C1 segment of cervical spinal cord (tissue), 14 donors: ENCODE results near the gene CACNG3.

ENCODE experiments used
- DNase-seq, 14 donors: peaks; one replicate each; lab custom pipeline; 2025; lab: John Stamatoyannopoulos, UW

Gene CACNG3

DNA sequence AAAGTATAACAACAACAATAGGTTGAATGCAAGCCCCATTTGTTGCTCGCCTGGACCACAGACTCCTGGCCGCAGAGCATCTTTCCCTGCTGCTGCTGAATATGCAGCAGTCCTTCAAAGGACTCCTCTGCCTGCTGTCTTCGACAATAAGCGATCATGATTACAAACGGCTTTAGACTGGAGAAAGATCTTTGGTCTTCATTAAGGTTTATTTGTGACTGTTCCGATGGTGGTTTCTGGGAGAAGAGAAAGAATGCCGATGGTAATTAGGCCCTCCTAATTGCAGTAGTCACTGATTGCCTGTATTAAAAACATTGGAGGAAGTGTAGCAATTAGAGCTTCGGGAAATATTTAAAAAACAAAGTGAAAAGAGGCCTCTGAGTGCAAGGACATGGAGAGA, 138.2 kb downstream of the CACNG3 start:
- DNase-seq, result no peak

GRCh38 chr16:24396350-24397271, 140.5 kb downstream of the CACNG3 start:
- no peak for DNase-seq

GRCh38 chr16:24409045-24409444, 152.9 kb downstream of the CACNG3 start:
- DNase-seq, result no peak
